ENCODE results near the gene FAM200A.
"Not testable (repeated sequence)": the region's sequence is repeated elsewhere in the genome, so short reads cannot be mapped to it uniquely, and the experiment has no call there.

FAM200A gene

GRCh38 chr7:99551767-99552463, at the start of gene FAM200A:
Gene FAM200A (minus strand): TSS chr7:99552114. CDS start chr7:99548407, 3,707 bp downstream.
- DNase-seq (ENCODE audit: low read depth in 2 of 2) = peak; percentile 53 to 71

DNA sequence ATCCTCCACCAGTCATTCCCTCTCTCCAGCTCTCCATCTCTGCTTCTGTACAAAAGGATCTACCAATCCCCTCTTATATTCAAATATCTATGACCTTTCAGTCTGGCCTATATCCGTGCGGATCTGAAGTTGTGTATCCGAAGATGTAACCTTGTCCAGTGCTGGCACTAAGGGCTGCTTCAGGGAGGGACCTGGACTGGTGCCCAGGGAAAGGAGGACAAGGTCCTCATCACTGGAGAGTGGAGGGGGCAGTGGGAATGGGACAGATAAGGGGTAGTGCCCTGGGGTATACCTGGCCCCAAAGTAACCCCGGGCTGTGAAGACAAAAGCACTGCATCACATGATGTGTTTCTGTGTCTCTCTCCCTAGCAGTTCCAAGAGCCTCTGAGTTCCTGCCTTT, 47.9 kb upstream of the FAM200A start:
- no peak for DNase-seq (ENCODE audit: low read depth in 2 of 2)

DNA sequence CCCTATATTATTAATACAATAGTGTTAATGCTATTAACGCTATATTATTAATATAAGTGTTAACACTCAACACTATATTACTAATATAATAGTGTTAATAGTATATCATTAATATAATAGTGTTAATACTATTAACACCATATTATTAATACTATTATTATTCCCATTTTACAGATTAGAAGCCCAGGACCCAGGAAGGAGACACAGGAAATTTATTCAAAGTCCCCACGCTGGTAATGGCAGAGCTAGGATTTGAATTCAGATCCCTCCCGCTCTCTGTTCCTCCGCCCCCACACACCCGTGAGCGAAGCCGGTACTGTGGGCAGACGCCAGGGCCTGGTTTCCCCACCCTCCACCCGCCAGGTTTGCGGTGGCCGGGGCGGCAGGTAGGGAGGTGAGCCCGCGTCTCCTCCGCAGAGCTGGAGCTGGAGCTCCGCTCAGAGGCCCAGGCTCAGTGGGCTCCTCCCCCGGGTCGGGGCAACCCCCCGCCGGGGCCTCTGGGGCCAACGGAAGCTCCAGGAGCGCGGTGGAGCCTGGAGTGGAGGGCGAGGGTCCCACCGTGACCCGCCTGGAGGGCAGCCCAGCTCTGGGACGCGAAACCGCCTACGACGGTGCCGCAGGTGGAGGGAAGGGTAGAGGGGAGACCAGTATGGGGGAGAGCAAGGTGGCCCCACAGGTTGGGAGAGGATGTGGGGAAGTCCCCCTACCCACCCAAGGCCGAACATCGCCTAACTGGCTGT, 46.0 kb upstream of the FAM200A start, which contains the start of gene TMEM225B:
Gene TMEM225B, plus strand, starts transcription at position 506 of the 740 bp plus-strand sequence. CDS start 6,122 bp downstream, outside the sequence.
- no peak for DNase-seq (ENCODE audit: low read depth in 2 of 2)

DNA sequence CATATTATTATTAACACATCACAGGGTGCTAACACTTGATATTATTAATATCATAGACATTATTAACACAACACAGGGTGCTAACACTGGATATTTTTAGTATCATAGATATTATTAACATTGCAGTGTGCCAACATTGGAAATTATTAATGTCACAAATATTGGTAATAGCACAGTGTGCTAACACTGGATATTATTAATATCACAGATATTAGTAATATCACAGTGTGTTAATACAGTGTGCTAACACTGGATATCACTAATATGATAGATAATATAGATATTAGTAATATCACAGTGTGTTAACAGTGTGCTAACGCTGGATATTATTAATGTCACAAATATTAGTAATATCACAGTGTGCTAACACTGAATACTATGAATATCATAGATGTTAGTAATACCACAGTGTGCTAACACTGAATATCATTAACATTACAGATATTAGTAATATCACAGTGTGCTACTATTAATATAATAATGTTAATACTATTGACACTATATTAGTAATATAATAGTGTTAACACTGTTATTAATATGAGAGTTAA, 44.6 kb upstream of the FAM200A start:
- DNase-seq (ENCODE audit: low read depth in 2 of 2) = no peak

DNA sequence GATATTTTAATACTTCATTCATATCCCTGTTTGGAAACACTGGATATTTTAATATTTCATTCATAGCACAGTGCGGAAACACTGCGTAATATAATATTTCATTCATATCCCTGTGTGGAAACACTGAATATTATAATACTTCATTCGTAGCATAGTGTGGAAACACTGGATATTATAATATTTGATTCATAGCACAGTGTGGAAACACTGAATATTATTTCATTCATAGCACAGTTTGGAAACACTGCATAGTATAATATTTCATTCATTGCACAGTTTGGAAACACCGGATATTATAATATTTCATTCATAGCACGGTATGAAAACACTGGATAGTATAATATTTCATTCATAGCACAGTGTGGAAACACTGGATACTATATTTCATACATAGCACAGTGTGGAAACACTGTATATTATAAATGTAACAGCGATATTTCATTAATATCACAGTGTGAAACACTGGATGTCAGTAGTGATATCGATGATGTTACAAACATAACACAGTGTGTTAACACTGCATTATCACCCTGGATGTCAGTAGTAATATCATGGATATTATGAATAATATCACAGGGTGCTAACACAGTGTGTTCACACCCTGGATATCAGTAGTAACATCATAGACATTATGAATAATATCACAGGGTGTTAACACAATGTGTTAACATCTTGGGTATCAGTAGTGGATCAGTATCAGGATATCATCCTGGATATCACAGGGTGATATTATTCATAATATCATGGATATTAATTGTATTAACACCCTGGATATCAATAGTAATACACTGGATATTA, 43.2 kb upstream of the FAM200A start:
- DNase-seq (ENCODE audit: low read depth in 2 of 2) = no peak

GRCh38 chr7:99588868-99589267, 37.0 kb upstream of the FAM200A start:
- DNase-seq (ENCODE audit: low read depth in 2 of 2) = no peak

GRCh38 chr7:99580778-99581332, 28.9 kb upstream of the FAM200A start:
- DNase-seq (ENCODE audit: low read depth in 2 of 2) = not testable (repeated sequence)

DNA sequence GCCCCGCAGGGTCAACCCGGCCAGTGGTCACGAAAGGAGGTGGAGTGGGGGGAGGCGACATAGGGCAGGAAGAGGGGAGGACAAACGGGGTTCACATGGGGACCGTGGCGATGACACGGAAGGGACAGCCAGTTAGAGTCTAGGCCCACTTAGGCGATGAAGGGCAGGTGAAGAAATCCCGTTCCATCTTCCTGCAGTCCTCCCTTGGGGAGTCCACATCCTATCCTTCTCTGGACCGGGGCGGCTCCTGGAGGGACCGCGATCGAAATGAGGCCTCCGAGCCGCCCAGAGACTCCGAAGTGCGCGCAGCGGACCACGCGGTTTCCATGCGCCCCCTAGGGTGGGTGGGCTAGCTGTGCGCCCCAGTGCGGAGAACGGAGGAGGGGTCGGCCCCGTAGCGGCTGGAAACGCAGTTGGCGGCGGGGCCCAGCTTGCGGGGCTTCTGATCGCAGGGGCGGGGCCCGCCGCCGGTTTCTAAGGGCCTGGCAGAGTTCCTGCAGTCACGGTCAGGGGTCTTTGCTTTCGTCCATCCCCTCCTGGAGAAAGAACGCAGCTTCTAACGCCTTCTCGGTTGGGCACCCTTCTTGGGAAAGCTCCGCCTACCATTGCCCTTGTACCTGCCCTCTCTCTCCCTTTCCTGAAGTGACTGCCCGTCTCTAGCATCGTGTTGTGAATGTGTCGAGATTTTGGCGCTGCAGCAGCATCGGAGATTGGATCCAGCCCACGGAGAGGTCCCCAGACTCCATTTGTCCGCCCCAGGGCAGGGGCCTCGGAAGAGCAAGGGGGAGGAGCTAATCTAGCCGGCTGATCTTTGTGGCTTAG, 28.3 kb upstream of the FAM200A start:
- DNase-seq (ENCODE audit: low read depth in 2 of 2) = peak in 1 of 2 donors; percentile 18

DNA sequence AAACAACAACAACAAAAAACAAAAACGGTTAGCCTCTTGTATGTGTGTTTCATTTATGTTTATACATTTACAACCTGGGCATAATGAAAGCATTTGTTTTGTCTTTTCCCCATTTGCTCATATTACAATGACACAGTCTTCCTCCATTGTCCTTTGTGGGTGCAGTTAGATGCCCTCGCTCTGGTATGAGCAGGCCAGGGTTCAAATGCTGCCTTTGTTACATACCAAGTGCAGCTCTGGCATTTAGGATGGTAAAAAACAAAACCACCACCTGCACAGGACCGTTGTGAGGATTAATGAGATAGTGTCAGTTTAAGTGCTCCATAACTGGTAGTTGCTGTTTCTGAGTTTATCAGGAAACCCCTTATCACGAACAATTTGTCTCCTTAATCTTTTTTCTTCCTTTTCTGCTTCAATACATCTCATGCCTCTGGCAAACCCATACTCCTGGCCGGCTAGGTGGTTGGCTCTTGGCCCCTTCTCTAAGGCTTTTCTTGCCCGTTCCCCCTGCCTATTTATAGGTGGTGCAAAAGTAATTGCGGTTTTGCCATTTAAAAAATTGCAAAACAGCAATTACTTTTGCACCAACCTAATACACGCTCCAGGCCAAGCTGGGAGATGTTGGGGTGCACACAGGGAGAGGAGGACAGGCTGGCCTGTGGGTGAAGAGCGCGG, 27.5 kb upstream of the FAM200A start:
- no peak for DNase-seq (ENCODE audit: low read depth in 2 of 2)

- DNase-seq (ENCODE audit: low read depth in 2 of 2) = no peak
Observed at GRCh38 chr7:99576251-99576650, 24.3 kb upstream of the FAM200A start.

- DNase-seq (ENCODE audit: low read depth in 2 of 2) = no peak
Observed at GRCh38 chr7:99573257-99573656, 21.3 kb upstream of the FAM200A start.

DNA sequence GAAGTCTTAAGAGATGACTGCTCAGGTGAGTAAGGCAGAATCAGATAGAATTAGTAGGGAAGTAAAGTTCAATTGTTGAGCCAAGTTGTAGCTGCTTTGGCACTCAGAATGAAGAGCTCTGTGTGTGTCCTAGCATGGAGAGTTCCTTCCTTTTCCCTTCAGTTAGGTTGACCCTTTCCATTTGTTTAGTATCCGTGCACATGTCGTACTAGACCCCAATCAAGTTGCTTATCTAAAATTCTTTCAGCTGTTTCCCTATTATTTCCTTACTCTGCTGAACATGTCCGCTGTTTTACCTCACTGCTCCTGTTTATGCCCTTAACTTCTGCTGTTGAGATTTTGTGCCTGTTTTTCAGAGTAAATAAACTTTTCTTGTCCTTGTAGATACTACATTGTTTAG, 19.9 kb upstream of the FAM200A start:
- no peak for DNase-seq (ENCODE audit: low read depth in 2 of 2)

DNA sequence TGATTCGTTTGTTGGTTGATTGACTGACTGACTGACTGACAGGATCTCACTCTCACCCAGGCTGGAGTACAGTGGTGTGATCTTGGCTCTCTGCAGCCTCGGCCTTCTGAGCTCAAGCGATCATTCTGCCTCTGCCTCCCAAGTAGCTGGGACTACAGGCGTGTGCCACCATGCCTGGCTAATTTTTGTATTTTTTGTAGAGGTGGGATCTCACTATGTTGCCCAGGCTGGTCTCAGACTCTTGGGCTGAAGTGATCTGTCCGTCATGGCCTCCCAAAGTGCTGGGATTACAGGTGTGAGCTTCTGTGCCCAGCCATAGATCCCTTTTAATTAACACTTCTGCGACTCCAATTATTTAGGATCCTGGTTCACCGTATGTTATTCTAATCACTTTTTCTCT, 16.9 kb upstream of the FAM200A start:
- DNase-seq (ENCODE audit: low read depth in 2 of 2) = not testable (repeated sequence)

- DNase-seq (ENCODE audit: low read depth in 2 of 2) = no peak
Observed at GRCh38 chr7:99563650-99564049, 11.7 kb upstream of the FAM200A start.

GRCh38 chr7:99562832-99563231, 10.9 kb upstream of the FAM200A start:
- no peak for DNase-seq (ENCODE audit: low read depth in 2 of 2)

- DNase-seq (ENCODE audit: low read depth in 2 of 2) = no peak
Observed at GRCh38 chr7:99562114-99562784, 10.3 kb upstream of the FAM200A start.

DNA sequence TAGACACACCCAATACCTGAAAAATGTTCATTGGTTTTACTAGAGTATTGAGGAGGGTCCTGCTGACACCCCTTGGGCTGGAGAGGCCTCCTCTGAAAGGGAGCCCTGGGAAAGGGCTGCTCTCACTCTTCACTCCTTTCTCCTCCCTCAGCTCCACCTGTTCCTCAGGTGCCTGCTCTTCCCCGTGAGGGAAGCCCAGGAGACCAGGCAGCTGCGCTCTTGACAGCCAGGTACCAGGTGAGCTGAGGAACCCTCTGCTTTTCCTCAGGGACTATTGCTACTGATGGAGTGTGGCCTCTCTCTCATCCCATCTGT, 9.8 kb upstream of the FAM200A start:
- DNase-seq (ENCODE audit: low read depth in 2 of 2) = no peak

- DNase-seq (ENCODE audit: low read depth in 2 of 2) = no peak
Observed at GRCh38 chr7:99560834-99561736, 9.2 kb upstream of the FAM200A start.
